ENCODE results near the gene PCBP1. TPM values are rescaled to one million over a fixed set of nuclear protein-coding genes. Genes with fewer than 3 reads are reported as not detected.

Gene PCBP1
- total and polyA plus RNA-seq, 8 donors = 9.3 to 296 (median 152) TPM

- DNase-seq = no peak
- Histone ChIP-seq H3K4me3 (no peak overlapping the region), H3K4me1 (peaks cover 18 to 49% (median 33%) of the 10 kb centered on the region in 4 donors), H3K27ac (peak overlapping the region in 3 of 5 donors; percentile 98 to 99 (median 99)), H3K36me3 (no peaks in the 10 kb centered on the region), H3K9me3 (no peaks in the 10 kb centered on the region), H3K27me3 (no peaks in the 10 kb centered on the region)
- no peak for TF ChIP-seq CTCF (IDR thresholded peaks at IDR 0.05)
- no peak for TF ChIP-seq POLR2AphosphoS5 (IDR thresholded peaks at IDR 0.05)
- TF ChIP-seq POLR2A (IDR thresholded peaks at IDR 0.05) = no peak
- TF ChIP-seq EP300 (IDR thresholded peaks at IDR 0.05) = no peak
- 87 to 95% (median 91%) methylated on average over 4 of the region's 4 CpGs for whole genome bisulfite sequencing, 5 donors
- intact Hi-C loops (cut with DNase I; ENCODE audit: low total_unique reads) = no loop called here
Measured at GRCh38 chr2:70122470-70122869, 35.2 kb downstream of the PCBP1 start.

- TF ChIP-seq POLR2AphosphoS5 (IDR thresholded peaks at IDR 0.05) = peak in 2 of 3 donors; percentile 6 to 47
- no peak for TF ChIP-seq CTCF (IDR thresholded peaks at IDR 0.05)
- Histone ChIP-seq H3K4me1 (peaks cover 18 to 48% (median 33%) of the 10 kb centered on the region in 4 donors), H3K27ac (peak overlapping the region; percentile 98 to 99 (median 99)), H3K36me3 (no peaks in the 10 kb centered on the region), H3K27me3 (no peaks in the 10 kb centered on the region), H3K4me3 (peak overlapping the region in 3 of 4 donors; percentile 46 to 61 (median 59)), H3K9me3 (no peaks in the 10 kb centered on the region)
- WGBS, 5 donors = 42 to 56% (median 49%) methylated on average over 18 to 20 of the region's 20 CpGs
- DNase-seq = peak; percentile 66 to 87
- intact Hi-C loops (cut with DNase I; ENCODE audit: low total_unique reads) = no loop called here
Measured at GRCh38 chr2:70123051-70123828, 36.0 kb downstream of the PCBP1 start.

GRCh38 chr2:70123829-70124116, 36.5 kb downstream of the PCBP1 start:
- Histone ChIP-seq H3K4me3 (peak overlapping the region; percentile 46 to 61 (median 54)), H3K27ac (peak overlapping the region; percentile 98 to 99 (median 99)), H3K27me3 (no peaks in the 10 kb centered on the region), H3K9me3 (no peaks in the 10 kb centered on the region), H3K36me3 (no peaks in the 10 kb centered on the region), H3K4me1 (peaks cover 18 to 43% (median 31%) of the 10 kb centered on the region in 4 donors)
- WGBS, 5 donors = 23 to 32% (median 27%) methylated on average over 11 of the region's 11 CpGs
- TF ChIP-seq EP300 (IDR thresholded peaks at IDR 0.05) (no peak), CTCF (IDR thresholded peaks at IDR 0.05) (no peak), POLR2A (IDR thresholded peaks at IDR 0.05) (no peak), POLR2AphosphoS5 (IDR thresholded peaks at IDR 0.05) (no peak)
- no peak for DNase-seq
- intact Hi-C loops (cut with DNase I; ENCODE audit: low total_unique reads) = no loop called here

GRCh38 chr2:70124983-70125480, 37.8 kb downstream of the PCBP1 start:
- Histone ChIP-seq H3K9me3 (no peaks in the 10 kb centered on the region), H3K36me3 (no peaks in the 10 kb centered on the region), H3K4me3 (peak overlapping the region; percentile 46 to 61 (median 54)), H3K4me1 (peaks cover 18 to 40% (median 31%) of the 10 kb centered on the region in 4 donors), H3K27me3 (no peaks in the 10 kb centered on the region), H3K27ac (peak overlapping the region; percentile 98 to 99 (median 99))
- intact Hi-C loops (cut with DNase I; ENCODE audit: low total_unique reads) = no loop called here
- DNase-seq = peak; percentile 61 to 88
- 0 to 1% (median 1%) methylated on average over 26 to 36 of the region's 36 CpGs for WGBS, 5 donors
- TF ChIP-seq CTCF (IDR thresholded peaks at IDR 0.05) (no peak), POLR2A (IDR thresholded peaks at IDR 0.05) (no peak), POLR2AphosphoS5 (IDR thresholded peaks at IDR 0.05) (peak in 1 of 3 donors; percentile 25), EP300 (IDR thresholded peaks at IDR 0.05) (no peak)
